Measurements from ENCODE around the gene PPIE. TPM values are rescaled to one million over a fixed set of nuclear protein-coding genes. Genes with fewer than 3 reads are reported as not detected.
"Not testable (repeated sequence)": the region's sequence is repeated elsewhere in the genome, so short reads cannot be mapped to it uniquely, and the experiment has no call there.

The PPIE gene
- total RNA-seq, 2 experiments from 2014 or later = 52.3 to 57.4 TPM

DNA sequence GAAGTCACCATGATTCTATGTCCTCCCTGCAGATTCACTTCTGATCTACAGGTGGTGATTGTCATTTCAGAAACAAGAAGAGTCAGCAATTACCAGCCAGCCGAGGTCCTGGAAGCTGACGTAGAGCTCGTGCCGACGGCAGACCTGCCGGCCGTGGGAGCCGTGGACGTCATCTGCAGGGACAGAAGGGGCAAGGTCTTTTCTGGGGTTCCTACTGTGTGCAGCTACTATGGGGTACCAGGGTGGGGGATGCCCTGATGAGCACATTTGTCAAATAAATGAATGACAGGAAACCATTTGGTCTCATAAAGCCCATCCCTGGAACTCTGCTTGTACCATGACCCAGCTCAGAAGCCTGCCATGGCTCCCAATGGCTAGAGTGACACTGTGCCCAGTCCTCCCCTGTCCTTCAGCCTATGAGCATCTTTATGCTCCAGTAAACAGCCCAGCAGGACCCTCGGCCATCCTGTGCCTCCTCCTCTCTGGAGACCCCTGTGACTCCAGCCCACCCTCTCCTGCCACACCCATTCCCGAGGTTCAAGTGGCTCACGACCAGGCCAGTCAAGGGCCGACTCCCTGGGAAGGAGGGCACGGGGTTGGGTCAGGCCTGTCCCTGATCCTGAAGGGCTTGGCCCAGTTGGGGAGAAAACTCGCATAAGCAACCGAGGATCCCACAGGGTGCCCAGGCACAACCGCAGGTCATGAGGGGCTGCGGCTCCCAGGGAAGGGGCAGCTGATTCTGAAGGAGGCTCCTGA, 25.1 kb downstream of the PPIE start:
- H3K36me3 Mint-ChIP-seq (ENCODE audit: low read depth); H3K27me3 Mint-ChIP-seq; H3K27ac Mint-ChIP-seq; H3K4me3 Mint-ChIP-seq; H3K4me1 Mint-ChIP-seq; CTCF ChIA-PET; DNase-seq; POLR2A ChIA-PET; H3K9me3 Mint-ChIP-seq: not testable (repeated sequence)

GRCh38 chr1:39764512-39764911, 25.8 kb downstream of the PPIE start:
- H3K27ac Mint-ChIP-seq; CTCF ChIA-PET; DNase-seq; H3K4me3 Mint-ChIP-seq; H3K9me3 Mint-ChIP-seq; H3K4me1 Mint-ChIP-seq; POLR2A ChIA-PET; H3K27me3 Mint-ChIP-seq; H3K36me3 Mint-ChIP-seq (ENCODE audit: low read depth): not testable (repeated sequence)

GRCh38 chr1:39766466-39766865, 27.8 kb downstream of the PPIE start:
- DNase-seq; H3K9me3 Mint-ChIP-seq; H3K4me3 Mint-ChIP-seq; H3K36me3 Mint-ChIP-seq (ENCODE audit: low read depth); H3K27ac Mint-ChIP-seq; POLR2A ChIA-PET; H3K4me1 Mint-ChIP-seq; CTCF ChIA-PET; H3K27me3 Mint-ChIP-seq: not testable (repeated sequence)

GRCh38 chr1:39769502-39769901, 30.8 kb downstream of the PPIE start:
- not testable (repeated sequence) for H3K4me3 Mint-ChIP-seq; DNase-seq; H3K9me3 Mint-ChIP-seq; H3K27ac Mint-ChIP-seq; H3K27me3 Mint-ChIP-seq; H3K4me1 Mint-ChIP-seq; H3K36me3 Mint-ChIP-seq (ENCODE audit: low read depth)
- CTCF ChIA-PET = interaction anchor here (1.0 kb wide), 1 partner anchor 29 kb away, joined by 4 read pairs; no protein-coding TSS in a partner anchor
- POLR2A ChIA-PET = interaction anchor here (0.7 kb wide), 1 partner anchor 331 kb away, joined by 3 read pairs; no protein-coding TSS in a partner anchor

- H3K4me1 Mint-ChIP-seq; H3K27ac Mint-ChIP-seq; H3K9me3 Mint-ChIP-seq; DNase-seq; POLR2A ChIA-PET; H3K4me3 Mint-ChIP-seq; H3K27me3 Mint-ChIP-seq; CTCF ChIA-PET; H3K36me3 Mint-ChIP-seq (ENCODE audit: low read depth): not testable (repeated sequence)
Observed at GRCh38 chr1:39770100-39771021, 31.7 kb downstream of the PPIE start.

DNA sequence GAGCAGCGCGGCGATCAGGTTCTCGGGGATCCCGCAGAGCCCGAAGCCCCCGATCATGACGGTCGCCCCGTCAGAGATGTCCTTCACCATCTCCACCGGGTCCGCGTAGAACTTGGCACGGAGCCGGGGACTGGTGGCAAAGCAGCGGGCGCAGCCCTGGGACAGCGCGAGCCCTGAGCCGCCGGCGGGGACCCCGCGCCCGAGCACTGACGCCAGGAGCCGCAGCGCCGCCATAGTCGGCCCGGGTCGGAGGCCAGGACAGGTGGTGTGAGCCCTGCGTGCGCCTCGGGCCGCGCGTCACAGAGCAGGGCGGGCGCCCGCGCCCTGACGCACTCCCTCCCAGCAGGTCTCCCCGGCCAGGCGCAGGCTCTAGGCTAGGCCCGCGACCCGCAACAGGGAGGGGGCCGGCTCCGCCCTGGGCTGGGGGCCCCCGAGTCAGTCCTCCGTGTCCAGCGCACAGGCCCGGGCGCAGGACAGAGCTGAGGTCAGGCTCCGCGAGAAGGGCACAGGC, 32.4 kb downstream of the PPIE start, which contains the start of gene OXCT2:
Gene OXCT2 (minus strand): TSS at position 327 of the 511 bp plus-strand sequence. CDS start 93 bp downstream, at position 234.
- H3K4me1 Mint-ChIP-seq; H3K36me3 Mint-ChIP-seq (ENCODE audit: low read depth); DNase-seq; H3K9me3 Mint-ChIP-seq; CTCF ChIA-PET; H3K4me3 Mint-ChIP-seq; POLR2A ChIA-PET; H3K27me3 Mint-ChIP-seq; H3K27ac Mint-ChIP-seq: not testable (repeated sequence)

- H3K9me3 Mint-ChIP-seq; H3K4me3 Mint-ChIP-seq; CTCF ChIA-PET; DNase-seq; H3K36me3 Mint-ChIP-seq (ENCODE audit: low read depth); POLR2A ChIA-PET; H3K4me1 Mint-ChIP-seq; H3K27me3 Mint-ChIP-seq; H3K27ac Mint-ChIP-seq: not testable (repeated sequence)
Observed at GRCh38 chr1:39773369-39773979, 34.8 kb downstream of the PPIE start.

DNA sequence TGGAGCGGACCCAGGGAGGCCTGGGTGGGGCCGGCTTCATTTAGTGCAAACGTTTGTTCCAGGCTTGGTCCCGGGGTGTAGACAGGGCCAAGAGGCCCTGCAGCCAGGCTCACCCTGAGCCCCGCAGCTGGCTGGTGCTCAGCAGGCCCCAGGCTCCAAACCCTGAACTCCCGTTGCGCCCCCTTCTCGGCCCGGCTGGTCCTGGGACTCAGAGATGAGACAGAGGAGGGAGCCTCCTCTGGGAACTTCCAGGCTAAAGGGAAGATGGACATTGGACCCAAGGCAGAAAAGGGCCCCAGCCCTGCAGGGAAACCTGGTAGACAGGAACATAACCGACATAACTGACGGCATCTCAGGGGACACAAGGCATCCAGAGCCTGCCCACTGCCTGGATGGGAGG, 36.5 kb downstream of the PPIE start:
- CTCF ChIA-PET, H3K4me1 Mint-ChIP-seq: not testable (repeated sequence)

GRCh38 chr1:39775676-39776399, 37.2 kb downstream of the PPIE start:
- H3K9me3 Mint-ChIP-seq; POLR2A ChIA-PET; H3K27me3 Mint-ChIP-seq; DNase-seq; H3K36me3 Mint-ChIP-seq (ENCODE audit: low read depth); CTCF ChIA-PET; H3K27ac Mint-ChIP-seq; H3K4me3 Mint-ChIP-seq; H3K4me1 Mint-ChIP-seq: not testable (repeated sequence)

More for the DNA sequence above, 36.5 kb downstream of the PPIE start:
- H3K27me3 Mint-ChIP-seq; H3K27ac Mint-ChIP-seq; H3K4me3 Mint-ChIP-seq; POLR2A ChIA-PET; DNase-seq; H3K36me3 Mint-ChIP-seq (ENCODE audit: low read depth); H3K9me3 Mint-ChIP-seq: not testable (repeated sequence)

- Mint-ChIP-seq H3K27ac (no peak overlapping the region), H3K27me3 (no peaks in the 10 kb centered on the region), H3K4me1 (peaks cover 2% of the 10 kb centered on the region), H3K36me3 (ENCODE audit: low read depth) (no peaks in the 10 kb centered on the region), H3K4me3 (no peak overlapping the region), H3K9me3 (no peaks in the 10 kb centered on the region)
- no peak for DNase-seq
- ChIA-PET CTCF (no interaction called here), POLR2A (no interaction called here)
Observed at GRCh38 chr1:39776400-39776713, 37.7 kb downstream of the PPIE start.

DNA sequence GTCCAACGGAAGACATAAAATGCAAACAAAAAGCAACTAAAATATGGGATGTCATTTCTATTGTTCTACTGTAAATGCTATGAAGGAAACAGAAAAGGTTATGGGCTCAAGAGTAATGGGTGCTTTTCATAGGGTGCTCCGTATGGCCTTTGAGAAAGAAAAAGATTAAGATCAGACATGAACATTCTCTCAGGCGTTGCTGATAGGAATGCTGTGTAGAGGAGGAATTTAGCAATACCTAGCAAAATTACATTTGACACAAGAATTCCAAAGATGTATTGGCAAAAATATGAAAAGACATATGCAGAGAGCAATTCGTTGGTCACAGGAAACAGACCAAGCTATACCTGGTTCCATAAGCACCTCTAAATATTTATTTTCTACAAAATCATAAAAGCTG, 38.2 kb downstream of the PPIE start:
- no peaks in the 10 kb centered on the region for H3K36me3 Mint-ChIP-seq (ENCODE audit: low read depth)
- no peaks in the 10 kb centered on the region for H3K27me3 Mint-ChIP-seq
- POLR2A ChIA-PET = no interaction called here
- peaks cover 2% of the 10 kb centered on the region for H3K4me1 Mint-ChIP-seq
- no peak for DNase-seq
- H3K9me3 Mint-ChIP-seq = no peaks in the 10 kb centered on the region
- CTCF ChIA-PET = no interaction called here
- H3K4me3 Mint-ChIP-seq = no peak overlapping the region
- no peak overlapping the region for H3K27ac Mint-ChIP-seq

GRCh38 chr1:39777306-39777705, 38.6 kb downstream of the PPIE start:
- DNase-seq = no peak
- Mint-ChIP-seq H3K27ac (no peak overlapping the region), H3K4me1 (peaks cover 2% of the 10 kb centered on the region), H3K9me3 (no peaks in the 10 kb centered on the region), H3K36me3 (ENCODE audit: low read depth) (no peaks in the 10 kb centered on the region), H3K4me3 (no peak overlapping the region), H3K27me3 (no peaks in the 10 kb centered on the region)
- CTCF ChIA-PET = no interaction called here
- POLR2A ChIA-PET = no interaction called here

DNA sequence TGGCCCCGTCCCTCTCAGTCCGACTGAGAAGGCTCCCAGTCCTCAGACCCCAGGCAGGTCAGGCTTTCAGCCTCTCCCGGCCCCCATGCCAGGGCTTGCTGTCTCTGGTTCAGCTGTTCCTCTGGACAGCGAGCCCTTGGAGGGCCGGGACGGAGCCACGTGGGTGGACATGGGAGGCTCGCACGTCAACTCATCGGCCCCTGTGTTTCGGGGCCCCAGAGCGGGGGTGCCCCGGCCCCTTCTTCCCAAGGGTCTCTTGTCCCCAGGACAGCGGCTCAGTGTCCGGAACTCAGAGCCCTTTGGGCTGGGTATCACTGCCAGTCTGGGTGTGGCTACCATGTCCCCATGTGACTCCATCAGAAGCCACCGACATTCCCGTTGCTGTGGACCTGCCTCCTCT, 39.2 kb downstream of the PPIE start:
- H3K4me1 Mint-ChIP-seq, CTCF ChIA-PET, H3K27ac Mint-ChIP-seq: not testable (repeated sequence)

More for the DNA sequence above, 39.2 kb downstream of the PPIE start:
- H3K27me3 Mint-ChIP-seq; H3K4me3 Mint-ChIP-seq; POLR2A ChIA-PET; H3K9me3 Mint-ChIP-seq; DNase-seq; H3K36me3 Mint-ChIP-seq (ENCODE audit: low read depth): not testable (repeated sequence)

Measured in activated CD4-positive, alpha-beta memory T cell treated with anti-CD3 and anti-CD28 coated beads, Interleukin-2, amount 10 ng/mL, durations not matched to agents 7 days and 5 days (primary cell).